Stimulated activated effector memory CD8-positive, alpha-beta T cell treated with anti-CD3 and anti-CD28 coated beads, Interleukin-12 subunit alpha, Interleukin-12 subunit beta, amount 100 ng/mL, for 72 hours (primary cell): ENCODE results near the gene RPA3.

Experiments
- ATAC-seq: fragments of 150-1000 bp; cut with Tn5 transposase; 2 replicates; pipeline ENCODE4 v1.10.0; 2021
- DNase-seq, 2 donors: peaks; one replicate each; pipeline ENCODE4 v3.0.0; 2021 to 2022; ENCODE audit warnings: low spot score in 2 of 2
- H3K27ac Mint-ChIP-seq: one replicate; pipeline ENCODE4 v1.8.0; 2022; ENCODE audit warnings: mild to moderate bottlenecking, mixed read lengths
- H3K36me3 Mint-ChIP-seq: one replicate; pipeline ENCODE4 v1.8.0; 2022; ENCODE audit warnings: mild to moderate bottlenecking, mixed read lengths
- H3K4me1 Mint-ChIP-seq: one replicate; pipeline ENCODE4 v1.8.0; 2022; ENCODE audit warnings: mixed read lengths
- H3K4me3 Mint-ChIP-seq: one replicate; pipeline ENCODE4 v1.8.0; 2022; ENCODE audit warnings: mild to moderate bottlenecking, mixed read lengths
- H3K9me3 Mint-ChIP-seq: one replicate; pipeline ENCODE4 v1.8.0; 2022; ENCODE audit warnings: mixed read lengths

The RPA3 gene

GRCh38 chr7:7628476-7628875 is 89.9 kb downstream of the RPA3 start:
- Mint-ChIP-seq H3K4me1 (no peaks in the 10 kb centered on the region), H3K4me3 (no peak overlapping the region), H3K27ac (no peak overlapping the region), H3K36me3 (peaks cover 4% of the 10 kb centered on the region), H3K9me3 (peaks cover 6% of the 10 kb centered on the region)
- ATAC-seq (no peak), DNase-seq (no peak)

- H3K27ac Mint-ChIP-seq: no peak overlapping the region
- ATAC-seq (no peak), DNase-seq (no peak)
- H3K4me3 Mint-ChIP-seq: no peak overlapping the region
- H3K9me3 Mint-ChIP-seq: no peaks in the 10 kb centered on the region
- no peaks in the 10 kb centered on the region for H3K36me3 Mint-ChIP-seq
- H3K4me1 Mint-ChIP-seq: no peaks in the 10 kb centered on the region
These were observed 97.7 kb downstream of the RPA3 start for GRCh38 chr7:7620644-7621210.

GRCh38 chr7:7620236-7620635 is 98.2 kb downstream of the RPA3 start:
- no peaks in the 10 kb centered on the region for H3K4me1 Mint-ChIP-seq
- DNase-seq (no peak), ATAC-seq (no peak)
- no peaks in the 10 kb centered on the region for H3K9me3 Mint-ChIP-seq
- H3K36me3 Mint-ChIP-seq: no peaks in the 10 kb centered on the region
- no peak overlapping the region for H3K4me3 Mint-ChIP-seq
- H3K27ac Mint-ChIP-seq: no peak overlapping the region

- Mint-ChIP-seq H3K36me3 (no peaks in the 10 kb centered on the region), H3K9me3 (no peaks in the 10 kb centered on the region), H3K4me3 (no peak overlapping the region), H3K4me1 (no peaks in the 10 kb centered on the region), H3K27ac (peak overlapping the region; percentile 47)
- ATAC-seq (no peak), DNase-seq (no peak)
These were observed 100.0 kb downstream of the RPA3 start for GRCh38 chr7:7618410-7618809.

GRCh38 chr7:7617550-7617949 is 100.9 kb downstream of the RPA3 start:
- no peak overlapping the region for H3K27ac Mint-ChIP-seq
- DNase-seq: no peak
- H3K4me3 Mint-ChIP-seq: no peak overlapping the region
- H3K9me3 Mint-ChIP-seq: no peaks in the 10 kb centered on the region
- no peak for ATAC-seq
- H3K4me1 Mint-ChIP-seq: no peaks in the 10 kb centered on the region
- H3K36me3 Mint-ChIP-seq: no peaks in the 10 kb centered on the region

- ATAC-seq (no peak), DNase-seq (no peak)
- no peaks in the 10 kb centered on the region for H3K9me3 Mint-ChIP-seq
- H3K4me3 Mint-ChIP-seq: no peak overlapping the region
- no peaks in the 10 kb centered on the region for H3K4me1 Mint-ChIP-seq
- no peak overlapping the region for H3K27ac Mint-ChIP-seq
- H3K36me3 Mint-ChIP-seq: no peaks in the 10 kb centered on the region
These were observed 104.2 kb downstream of the RPA3 start for GRCh38 chr7:7614018-7614741.

GRCh38 chr7:7613210-7613609 is 105.2 kb downstream of the RPA3 start:
- DNase-seq: no peak
- no peaks in the 10 kb centered on the region for H3K9me3 Mint-ChIP-seq
- no peak for ATAC-seq
- no peaks in the 10 kb centered on the region for H3K4me1 Mint-ChIP-seq
- peaks cover under 1% of the 10 kb centered on the region for H3K36me3 Mint-ChIP-seq
- no peak overlapping the region for H3K4me3 Mint-ChIP-seq
- no peak overlapping the region for H3K27ac Mint-ChIP-seq

GRCh38 chr7:7612519-7612918 is 105.9 kb downstream of the RPA3 start:
- no peak for ATAC-seq
- DNase-seq: no peak
- Mint-ChIP-seq H3K4me3 (no peak overlapping the region), H3K4me1 (no peaks in the 10 kb centered on the region), H3K27ac (no peak overlapping the region), H3K9me3 (no peaks in the 10 kb centered on the region), H3K36me3 (peaks cover 7% of the 10 kb centered on the region)

GRCh38 chr7:7609330-7609729 is 109.1 kb downstream of the RPA3 start:
- no peak for ATAC-seq
- no peak for DNase-seq
- Mint-ChIP-seq H3K4me3 (no peak overlapping the region), H3K9me3 (no peaks in the 10 kb centered on the region), H3K36me3 (peaks cover 29% of the 10 kb centered on the region), H3K4me1 (no peaks in the 10 kb centered on the region), H3K27ac (no peak overlapping the region)

GRCh38 chr7:7607010-7607409 is 111.4 kb downstream of the RPA3 start:
- H3K9me3 Mint-ChIP-seq: no peaks in the 10 kb centered on the region
- peaks cover 29% of the 10 kb centered on the region for H3K36me3 Mint-ChIP-seq
- no peak overlapping the region for H3K4me3 Mint-ChIP-seq
- DNase-seq (no peak), ATAC-seq (no peak)
- no peak overlapping the region for H3K27ac Mint-ChIP-seq
- no peaks in the 10 kb centered on the region for H3K4me1 Mint-ChIP-seq

- peaks cover 60% of the 10 kb centered on the region for H3K36me3 Mint-ChIP-seq
- no peaks in the 10 kb centered on the region for H3K4me1 Mint-ChIP-seq
- ATAC-seq (peak; percentile 85), DNase-seq (no peak)
- no peak overlapping the region for H3K27ac Mint-ChIP-seq
- H3K9me3 Mint-ChIP-seq: peaks cover 6% of the 10 kb centered on the region
- H3K4me3 Mint-ChIP-seq: no peak overlapping the region
These were observed 122.2 kb downstream of the RPA3 start for GRCh38 chr7:7596176-7596575.

GRCh38 chr7:7595451-7595850 is 123.0 kb downstream of the RPA3 start:
- no peak for ATAC-seq

More at GRCh38 chr7:7595451-7595850, 123.0 kb downstream of the RPA3 start:
- Mint-ChIP-seq H3K27ac (no peak overlapping the region), H3K4me3 (no peak overlapping the region), H3K4me1 (no peaks in the 10 kb centered on the region), H3K9me3 (no peaks in the 10 kb centered on the region), H3K36me3 (peaks cover 67% of the 10 kb centered on the region)
- DNase-seq: no peak
